ENCODE results near the gene ADCY6. TPM values are rescaled to one million over a fixed set of nuclear protein-coding genes. Genes with fewer than 3 reads are reported as not detected.

Gene ADCY6
- total and polyA plus RNA-seq, 2 donors (not counting 1 experiment from before 2014, with no cell fraction given): 27.4 to 53.2 TPM

DNA sequence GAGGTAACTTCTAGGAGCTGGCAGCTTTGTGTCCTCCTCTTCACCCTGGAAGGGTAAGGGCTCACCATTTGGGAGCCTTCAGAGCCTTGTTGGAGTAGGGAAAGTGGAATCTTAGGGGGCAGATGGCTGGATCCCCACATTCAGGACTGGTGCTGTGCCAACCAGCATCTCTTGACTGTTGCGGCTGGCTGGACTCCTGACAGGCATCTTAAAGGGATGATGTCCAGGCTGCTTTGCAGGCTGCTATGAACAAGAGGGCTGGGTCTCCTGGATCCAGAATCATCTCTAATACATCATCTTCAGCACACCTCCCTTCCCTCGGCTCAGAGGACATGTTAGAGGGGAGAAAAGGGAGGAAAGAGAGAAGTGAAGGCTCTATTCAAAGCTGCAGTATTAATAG lies 33.8 kb upstream of the ADCY6 start:
- Histone ChIP-seq H3K4me2 (ENCODE audit: extremely low read depth, insufficient read depth, low read length) (no peak overlapping the region), H3K9me3 (ENCODE audit: control insufficient read depth, insufficient read depth, low read depth, low read length) (no peaks in the 10 kb centered on the region), H3K27ac (ENCODE audit: insufficient read depth, low read length) (no peak overlapping the region), H4K20me1 (ENCODE audit: control insufficient read depth, extremely low read depth, insufficient read depth, low read length) (no peaks in the 10 kb centered on the region), H3K4me3 (replicated peaks in 1 of 4; ENCODE audit: control extremely low read depth in 1 of 4, insufficient read depth in 1 of 4, low read depth in 3 of 4, low read length in 4 of 4) (no peak overlapping the region), H3K79me2 (ENCODE audit: control insufficient read depth, insufficient read depth, low read length) (peaks cover 5% of the 10 kb centered on the region), H3K4me1 (ENCODE audit: control insufficient read depth, extremely low read depth, insufficient read depth, low read length) (peaks cover 2% of the 10 kb centered on the region), H3K36me3 (ENCODE audit: control insufficient read depth, insufficient read depth, low read length) (peaks cover 14% of the 10 kb centered on the region), H3K9ac (ENCODE audit: insufficient read depth, low read length) (no peak overlapping the region), H2AFZ (ENCODE audit: low read length) (no peak overlapping the region), H3K27me3 (ENCODE audit: control insufficient read depth, insufficient read depth, low read length) (no peaks in the 10 kb centered on the region)
- TF ChIP-seq EZH2 (IDR thresholded peaks at IDR 0.05; ENCODE audit: low read length, missing control alignments) (no peak), CTCF (conservative IDR thresholded peaks at IDR 0.05 in 1 of 2, IDR thresholded peaks at IDR 0.05 in 1 of 2; ENCODE audit: low read depth in 1 of 2, low read length in 2 of 2) (no peak)
- DNase-seq (ENCODE audit: low read depth in 2 of 2): no peak

- peaks cover 10% of the 10 kb centered on the region for H3K36me3 ChIP-seq (ENCODE audit: control insufficient read depth, insufficient read depth, low read length)
- H3K4me3 ChIP-seq (replicated peaks in 1 of 4; ENCODE audit: control extremely low read depth in 1 of 4, insufficient read depth in 1 of 4, low read depth in 3 of 4, low read length in 4 of 4): no peak overlapping the region
- no peak for DNase-seq (ENCODE audit: low read depth in 2 of 2)
- no peaks in the 10 kb centered on the region for H3K27me3 ChIP-seq (ENCODE audit: control insufficient read depth, insufficient read depth, low read length)
- H3K9ac ChIP-seq (ENCODE audit: insufficient read depth, low read length): no peak overlapping the region
- H4K20me1 ChIP-seq (ENCODE audit: control insufficient read depth, extremely low read depth, insufficient read depth, low read length): no peaks in the 10 kb centered on the region
- peaks cover 5% of the 10 kb centered on the region for H3K4me1 ChIP-seq (ENCODE audit: control insufficient read depth, extremely low read depth, insufficient read depth, low read length)
- no peak overlapping the region for H3K27ac ChIP-seq (ENCODE audit: insufficient read depth, low read length)
- H3K4me2 ChIP-seq (ENCODE audit: extremely low read depth, insufficient read depth, low read length): no peak overlapping the region
- peaks cover 5% of the 10 kb centered on the region for H3K79me2 ChIP-seq (ENCODE audit: control insufficient read depth, insufficient read depth, low read length)
- no peak for TF ChIP-seq CTCF (conservative IDR thresholded peaks at IDR 0.05 in 1 of 2, IDR thresholded peaks at IDR 0.05 in 1 of 2; ENCODE audit: low read depth in 1 of 2, low read length in 2 of 2)
- TF ChIP-seq EZH2 (IDR thresholded peaks at IDR 0.05; ENCODE audit: low read length, missing control alignments): no peak
- no peaks in the 10 kb centered on the region for H3K9me3 ChIP-seq (ENCODE audit: control insufficient read depth, insufficient read depth, low read depth, low read length)
- no peak overlapping the region for H2AFZ ChIP-seq (ENCODE audit: low read length)
Measured at GRCh38 chr12:48822139-48822538, 33.2 kb upstream of the ADCY6 start.

- Histone ChIP-seq H3K9ac (ENCODE audit: insufficient read depth, low read length) (no peak overlapping the region), H3K4me2 (ENCODE audit: extremely low read depth, insufficient read depth, low read length) (no peak overlapping the region), H3K27me3 (ENCODE audit: control insufficient read depth, insufficient read depth, low read length) (no peaks in the 10 kb centered on the region), H3K79me2 (ENCODE audit: control insufficient read depth, insufficient read depth, low read length) (peaks cover 13% of the 10 kb centered on the region), H3K27ac (ENCODE audit: insufficient read depth, low read length) (no peak overlapping the region), H2AFZ (ENCODE audit: low read length) (no peak overlapping the region), H3K36me3 (ENCODE audit: control insufficient read depth, insufficient read depth, low read length) (peaks cover 1% of the 10 kb centered on the region), H3K4me3 (replicated peaks in 1 of 4; ENCODE audit: control extremely low read depth in 1 of 4, insufficient read depth in 1 of 4, low read depth in 3 of 4, low read length in 4 of 4) (no peak overlapping the region), H3K9me3 (ENCODE audit: control insufficient read depth, insufficient read depth, low read depth, low read length) (no peaks in the 10 kb centered on the region), H3K4me1 (ENCODE audit: control insufficient read depth, extremely low read depth, insufficient read depth, low read length) (peaks cover 8% of the 10 kb centered on the region), H4K20me1 (ENCODE audit: control insufficient read depth, extremely low read depth, insufficient read depth, low read length) (no peaks in the 10 kb centered on the region)
- TF ChIP-seq CTCF (conservative IDR thresholded peaks at IDR 0.05 in 1 of 2, IDR thresholded peaks at IDR 0.05 in 1 of 2; ENCODE audit: low read depth in 1 of 2, low read length in 2 of 2): no peak
- TF ChIP-seq EZH2 (IDR thresholded peaks at IDR 0.05; ENCODE audit: low read length, missing control alignments): no peak
- DNase-seq (ENCODE audit: low read depth in 2 of 2): no peak
Measured at GRCh38 chr12:48819986-48820725, 31.3 kb upstream of the ADCY6 start.
